ENCODE data around the gene FUNDC2.

The FUNDC2 gene

GRCh38 chrX:155069414-155069813 lies 42.8 kb downstream of the FUNDC2 start:
- DNase-seq (ENCODE audit: low read depth in 1 of 2, low spot score in 1 of 2) = no peak

- no peak for DNase-seq (ENCODE audit: low read depth in 1 of 2, low spot score in 1 of 2)
Measured at GRCh38 chrX:155070038-155070437, 43.4 kb downstream of the FUNDC2 start.

- DNase-seq (ENCODE audit: low read depth in 1 of 2, low spot score in 1 of 2) = no peak
Measured at GRCh38 chrX:155070663-155070974, 44.0 kb downstream of the FUNDC2 start.

GRCh38 chrX:155070975-155071693 lies 44.5 kb downstream of the FUNDC2 start, which contains the start of the genes BRCC3, CMC4 and MTCP1:
BRCC3 (plus strand) TSS chrX:155071508; CDS start chrX:155071528, 20 bp downstream.
CMC4 (minus strand) TSS chrX:155071136; CDS start chrX:155064023, 7,113 bp downstream.
MTCP1 (minus strand) TSS chrX:155071136; CDS start chrX:155066010, 5,126 bp downstream.
- peak; percentile 43 to 68 for DNase-seq (ENCODE audit: low read depth in 1 of 2, low spot score in 1 of 2)

- no peak for DNase-seq (ENCODE audit: low read depth in 1 of 2, low spot score in 1 of 2)
Measured at GRCh38 chrX:155071694-155072280, 45.1 kb downstream of the FUNDC2 start.

- peak in 1 of 2 donors; percentile 15 for DNase-seq (ENCODE audit: low read depth in 1 of 2, low spot score in 1 of 2)
Measured at GRCh38 chrX:155086202-155086840, 59.7 kb downstream of the FUNDC2 start.

- no peak for DNase-seq (ENCODE audit: low read depth in 1 of 2, low spot score in 1 of 2)
Measured at GRCh38 chrX:155086961-155087735, 60.5 kb downstream of the FUNDC2 start.

- DNase-seq (ENCODE audit: low read depth in 1 of 2, low spot score in 1 of 2) = no peak
Measured at GRCh38 chrX:155094468-155095061, 67.9 kb downstream of the FUNDC2 start.

GRCh38 chrX:155105919-155106318 lies 79.3 kb downstream of the FUNDC2 start:
- DNase-seq (ENCODE audit: low read depth in 1 of 2, low spot score in 1 of 2) = no peak

- no peak for DNase-seq (ENCODE audit: low read depth in 1 of 2, low spot score in 1 of 2)
Measured at GRCh38 chrX:155108427-155108826, 81.8 kb downstream of the FUNDC2 start.

Data from activated T-helper 1 cell treated with anti-CD3 and anti-CD28 coated beads, Interleukin-2, amount 50 U/mL, for 16 hours (primary cell).